ENCODE data around the gene ATP8A2.
"Not testable (repeated sequence)": the region's sequence is repeated elsewhere in the genome, so short reads cannot be mapped to it uniquely, and the experiment has no call there.

ATP8A2 gene

DNA sequence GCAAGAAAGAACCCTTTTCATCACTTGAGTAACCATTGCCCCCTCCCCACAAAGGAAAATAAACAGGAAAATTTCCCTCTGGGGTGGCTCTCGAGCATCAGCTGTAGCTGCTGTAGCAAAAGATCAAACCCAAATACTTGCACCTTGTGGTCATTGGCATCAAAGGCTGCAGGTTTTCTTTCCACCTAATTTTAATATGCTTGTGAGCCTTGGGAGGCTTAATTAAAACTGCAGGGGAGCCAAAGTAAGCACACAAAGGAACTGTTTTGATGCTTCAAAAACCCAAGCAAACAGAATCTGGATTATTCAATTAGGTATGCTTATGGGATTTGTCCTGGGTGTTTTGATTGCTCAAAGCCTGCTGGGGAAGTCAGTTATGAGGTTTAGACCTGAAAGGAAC lies 560.6 kb downstream of the ATP8A2 start:
- DNase-seq, result no peak

GRCh38 chr13:25933520-25933919 lies 561.7 kb downstream of the ATP8A2 start:
- no peak for DNase-seq

GRCh38 chr13:25934127-25934526 lies 562.4 kb downstream of the ATP8A2 start:
- DNase-seq, result no peak

- no peak for DNase-seq
These were observed 568.4 kb downstream of the ATP8A2 start for GRCh38 chr13:25939961-25940687.

DNA sequence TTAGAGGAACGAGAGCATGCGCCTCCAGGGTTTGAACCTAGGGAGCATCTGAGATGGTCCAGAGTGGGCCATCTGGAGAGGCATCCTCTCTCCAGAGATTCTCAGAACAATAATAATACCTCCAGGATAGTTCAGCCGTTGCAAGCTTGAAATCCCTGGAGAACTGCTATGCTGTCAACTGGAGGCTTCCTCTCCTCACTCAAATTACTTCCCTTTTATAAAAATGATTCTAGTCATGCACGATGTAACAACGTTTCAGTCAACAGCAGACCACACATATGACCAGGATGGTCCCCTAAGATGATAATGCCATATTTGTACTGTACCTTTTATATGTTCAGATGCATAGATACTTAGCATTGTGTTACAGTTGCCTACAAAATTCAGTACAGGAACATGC lies 571.3 kb downstream of the ATP8A2 start:
- no peak for DNase-seq

- no peak for DNase-seq
These were observed 571.9 kb downstream of the ATP8A2 start for GRCh38 chr13:25943658-25944057.

- DNase-seq, result no peak
These were observed 573.8 kb downstream of the ATP8A2 start for GRCh38 chr13:25945596-25945995.

DNA sequence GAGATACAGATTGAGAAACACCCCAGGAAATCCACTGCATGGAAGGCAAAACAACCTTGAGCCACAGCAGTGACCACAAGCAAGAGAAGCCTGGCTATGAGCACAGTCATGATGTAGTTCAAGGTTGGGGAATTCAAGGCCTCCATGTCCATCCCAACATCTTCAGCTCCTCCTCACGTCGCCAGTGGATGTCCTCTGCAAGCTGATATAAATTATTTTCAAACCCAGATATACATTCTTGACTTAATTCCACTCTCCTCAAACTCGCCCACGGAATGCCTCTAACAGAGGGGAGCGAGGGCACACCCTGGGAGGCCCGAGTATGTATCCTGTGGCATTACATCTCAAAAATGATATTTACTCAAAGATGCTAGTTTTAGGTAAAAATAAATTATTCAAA lies 574.5 kb downstream of the ATP8A2 start:
- DNase-seq, result no peak

DNA sequence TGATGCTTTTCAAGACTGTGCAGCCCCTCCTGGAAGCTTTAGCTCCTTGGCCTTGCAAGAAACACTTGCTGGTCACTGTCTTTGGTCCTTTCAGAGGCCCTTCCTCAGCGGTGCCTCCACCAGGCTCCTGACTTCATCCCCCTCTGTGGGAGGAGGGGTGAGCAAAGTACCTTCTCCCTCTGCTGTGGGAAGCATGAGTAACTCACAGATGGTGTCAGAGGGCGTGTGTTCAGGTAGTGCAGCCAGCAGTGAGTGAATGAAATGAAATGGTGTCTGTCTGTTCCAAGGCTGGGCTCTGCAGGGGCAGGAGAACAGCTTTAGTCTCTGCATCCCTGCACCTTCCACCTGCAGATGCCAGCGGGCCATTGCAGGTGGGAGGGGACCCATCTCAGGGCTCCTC lies 577.1 kb downstream of the ATP8A2 start:
- no peak for DNase-seq

DNA sequence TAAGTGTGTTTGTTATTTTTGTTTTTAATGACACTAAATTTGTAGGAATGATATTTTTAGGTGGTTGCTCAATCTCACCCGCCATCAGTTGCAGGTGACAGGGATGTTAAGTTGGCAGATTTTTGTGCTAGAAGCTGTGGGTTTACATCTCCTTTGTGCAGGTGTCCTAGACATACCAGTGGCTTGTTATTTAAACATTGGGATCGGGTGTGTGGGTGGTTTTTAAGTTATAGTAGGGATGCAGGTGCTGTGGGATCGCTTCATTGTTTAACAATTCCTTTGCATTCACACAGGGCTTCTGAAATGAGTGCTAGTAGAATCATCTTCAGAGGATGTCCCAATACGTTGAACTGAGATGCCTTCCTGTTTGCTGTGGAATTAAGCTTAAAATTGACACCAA lies 580.1 kb downstream of the ATP8A2 start:
- no peak for DNase-seq

GRCh38 chr13:25954080-25954479 lies 582.3 kb downstream of the ATP8A2 start:
- not testable (repeated sequence) for DNase-seq

- DNase-seq, result not testable (repeated sequence)
These were observed 583.2 kb downstream of the ATP8A2 start for GRCh38 chr13:25954943-25955342.

GRCh38 chr13:25958986-25959385 lies 587.2 kb downstream of the ATP8A2 start:
- DNase-seq, result no peak

- DNase-seq, result no peak
These were observed 589.5 kb downstream of the ATP8A2 start for GRCh38 chr13:25961294-25961693.

GRCh38 chr13:25963674-25964073 lies 591.9 kb downstream of the ATP8A2 start:
- no peak for DNase-seq

DNA sequence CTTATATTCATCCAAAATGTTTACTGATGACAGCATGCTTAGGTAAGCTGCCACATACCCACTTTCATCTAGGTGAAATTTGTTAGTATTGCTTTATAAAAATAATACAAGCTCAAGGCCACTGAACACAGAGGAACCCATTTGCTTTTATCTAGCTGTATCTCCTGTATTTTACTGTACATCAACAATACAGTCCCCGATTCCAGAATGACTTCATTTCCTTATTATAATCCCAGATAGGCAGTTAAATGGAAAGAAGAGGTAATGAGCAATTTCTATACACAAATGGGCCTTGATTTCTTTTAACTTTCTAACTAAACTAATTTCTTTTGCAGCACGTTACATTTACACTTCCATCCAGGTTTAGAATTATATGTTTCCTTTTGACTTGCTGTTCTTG lies 593.8 kb downstream of the ATP8A2 start:
- DNase-seq, result no peak

GRCh38 chr13:25966086-25966485 lies 594.3 kb downstream of the ATP8A2 start:
- no peak for DNase-seq

- DNase-seq, result no peak
These were observed 595.4 kb downstream of the ATP8A2 start for GRCh38 chr13:25967144-25967543.

- no peak for DNase-seq
These were observed 599.3 kb downstream of the ATP8A2 start for GRCh38 chr13:25971047-25971446.

GRCh38 chr13:25971459-25972145 lies 599.8 kb downstream of the ATP8A2 start:
- no peak for DNase-seq

GRCh38 chr13:25973085-25973484 lies 601.3 kb downstream of the ATP8A2 start:
- DNase-seq, result no peak

DNA sequence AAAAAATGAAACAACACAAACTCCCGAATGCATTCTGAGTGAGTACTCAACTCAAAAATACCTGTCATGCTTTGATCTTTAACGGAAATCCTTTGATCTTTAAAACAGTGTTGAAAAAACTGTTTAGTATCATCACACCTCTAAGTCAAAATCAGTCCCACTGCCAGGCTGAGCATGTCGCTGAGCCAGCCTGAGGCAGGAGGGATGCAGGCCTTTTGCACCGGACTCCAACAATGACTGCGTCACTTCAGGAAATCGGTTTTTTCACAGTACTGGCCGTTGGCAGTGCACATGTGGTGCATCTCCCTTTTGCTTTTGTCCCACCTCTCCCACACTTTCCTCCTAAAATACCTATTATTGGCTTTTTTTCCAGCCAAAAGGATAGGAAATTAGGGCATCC lies 601.8 kb downstream of the ATP8A2 start:
- no peak for DNase-seq

DNA sequence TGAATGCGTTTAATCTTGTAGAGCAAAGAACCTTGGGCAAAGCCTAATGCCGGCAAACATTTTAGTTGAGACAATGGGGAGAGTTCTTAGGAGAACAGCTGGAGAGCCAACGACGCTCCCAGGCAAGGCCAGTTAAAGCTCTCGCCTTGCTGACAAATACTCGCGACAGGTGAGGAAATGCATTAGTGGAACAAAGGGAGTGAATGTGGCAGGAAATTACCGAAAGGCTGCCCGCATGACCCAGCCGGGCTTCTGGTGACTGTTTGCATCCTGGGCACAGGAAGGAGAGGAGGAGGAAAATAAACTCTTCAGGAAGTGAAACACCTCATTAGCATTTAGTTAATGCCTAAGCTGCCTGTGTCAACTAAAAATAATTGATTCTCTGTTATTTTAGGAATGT lies 605.4 kb downstream of the ATP8A2 start:
- no peak for DNase-seq

GRCh38 chr13:25977671-25978070 lies 605.9 kb downstream of the ATP8A2 start:
- no peak for DNase-seq

GRCh38 chr13:25978961-25979360 lies 607.2 kb downstream of the ATP8A2 start:
- DNase-seq, result no peak
